ENCODE measurements around the gene CCT6A. TPM values are rescaled to one million over a fixed set of nuclear protein-coding genes. Genes with fewer than 3 reads are reported as not detected.
"Not testable (repeated sequence)": the region's sequence is repeated elsewhere in the genome, so short reads cannot be mapped to it uniquely, and the experiment has no call there.

The CCT6A gene
- total RNA-seq, 1 donor from 2014 or later: 109 TPM

- Mint-ChIP-seq H3K4me3 (ENCODE audit: unreplicated experiment) (no peak overlapping the region), H3K36me3 (ENCODE audit: unreplicated experiment) (peaks cover 8% of the 10 kb centered on the region), H3K27ac (ENCODE audit: unreplicated experiment) (no peak overlapping the region), H3K27me3 (ENCODE audit: unreplicated experiment) (no peaks in the 10 kb centered on the region), H3K9me3 (ENCODE audit: unreplicated experiment) (no peaks in the 10 kb centered on the region), H3K4me1 (ENCODE audit: unreplicated experiment) (peaks cover 7% of the 10 kb centered on the region)
- TF ChIP-seq, protein P1, sequence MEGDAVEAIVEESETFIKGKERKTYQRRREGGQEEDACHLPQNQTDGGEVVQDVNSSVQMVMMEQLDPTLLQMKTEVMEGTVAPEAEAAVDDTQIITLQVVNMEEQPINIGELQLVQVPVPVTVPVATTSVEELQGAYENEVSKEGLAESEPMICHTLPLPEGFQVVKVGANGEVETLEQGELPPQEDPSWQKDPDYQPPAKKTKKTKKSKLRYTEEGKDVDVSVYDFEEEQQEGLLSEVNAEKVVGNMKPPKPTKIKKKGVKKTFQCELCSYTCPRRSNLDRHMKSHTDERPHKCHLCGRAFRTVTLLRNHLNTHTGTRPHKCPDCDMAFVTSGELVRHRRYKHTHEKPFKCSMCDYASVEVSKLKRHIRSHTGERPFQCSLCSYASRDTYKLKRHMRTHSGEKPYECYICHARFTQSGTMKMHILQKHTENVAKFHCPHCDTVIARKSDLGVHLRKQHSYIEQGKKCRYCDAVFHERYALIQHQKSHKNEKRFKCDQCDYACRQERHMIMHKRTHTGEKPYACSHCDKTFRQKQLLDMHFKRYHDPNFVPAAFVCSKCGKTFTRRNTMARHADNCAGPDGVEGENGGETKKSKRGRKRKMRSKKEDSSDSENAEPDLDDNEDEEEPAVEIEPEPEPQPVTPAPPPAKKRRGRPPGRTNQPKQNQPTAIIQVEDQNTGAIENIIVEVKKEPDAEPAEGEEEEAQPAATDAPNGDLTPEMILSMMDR (IDR thresholded peaks at IDR 0.05): no peak
- DNase-seq (ENCODE audit: extremely low spot score, unreplicated experiment): no peak
Observed at GRCh38 chr7:56087445-56087844, 35.9 kb downstream of the CCT6A start.

DNA sequence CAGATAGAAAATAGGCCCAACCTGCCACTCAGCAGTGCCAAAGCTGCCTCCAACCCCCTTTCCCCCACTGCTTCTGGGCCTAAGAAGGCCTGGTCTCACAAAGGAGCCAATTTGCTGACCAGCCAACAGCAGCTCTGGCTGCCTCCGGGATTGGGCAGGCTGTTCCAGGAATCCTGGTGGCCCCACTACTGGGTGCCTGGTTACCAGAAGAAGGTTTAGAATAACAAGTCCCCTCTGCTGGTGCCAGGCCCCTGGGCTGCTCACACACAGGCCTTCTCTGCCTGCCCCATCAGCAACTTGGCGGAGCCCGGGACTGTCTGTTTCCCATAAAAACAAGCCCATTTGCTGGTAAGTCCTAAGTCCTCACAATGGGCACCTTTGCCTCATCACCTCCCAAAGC, 40.0 kb downstream of the CCT6A start:
- no peak for DNase-seq (ENCODE audit: extremely low spot score, unreplicated experiment)
- TF ChIP-seq, protein P1 (IDR thresholded peaks at IDR 0.05): no peak
- Mint-ChIP-seq H3K4me3 (ENCODE audit: unreplicated experiment) (no peak overlapping the region), H3K4me1 (ENCODE audit: unreplicated experiment) (peaks cover 13% of the 10 kb centered on the region), H3K27me3 (ENCODE audit: unreplicated experiment) (no peaks in the 10 kb centered on the region), H3K27ac (ENCODE audit: unreplicated experiment) (peak overlapping the region; percentile 59), H3K9me3 (ENCODE audit: unreplicated experiment) (no peaks in the 10 kb centered on the region), H3K36me3 (ENCODE audit: unreplicated experiment) (peaks cover 6% of the 10 kb centered on the region)

- not testable (repeated sequence) for H3K27me3 Mint-ChIP-seq (ENCODE audit: unreplicated experiment)
Observed at GRCh38 chr7:56092388-56092787, 40.8 kb downstream of the CCT6A start.

GRCh38 chr7:56092789-56093531, 41.4 kb downstream of the CCT6A start, which contains the start of gene PHKG1:
Gene PHKG1, minus strand, starts transcription at chr7:56092952. Its CDS starts 4,011 bp downstream, at chr7:56088941.
- H3K4me3 Mint-ChIP-seq (ENCODE audit: unreplicated experiment): no peak within 1 kb of the TSS
- DNase-seq (ENCODE audit: extremely low spot score, unreplicated experiment): peak; percentile 87
- H3K27me3 Mint-ChIP-seq (ENCODE audit: unreplicated experiment): no peaks in the 10 kb centered on the region
- peaks cover 13% of the 10 kb centered on the region for H3K4me1 Mint-ChIP-seq (ENCODE audit: unreplicated experiment)
- H3K27ac Mint-ChIP-seq (ENCODE audit: unreplicated experiment): peak within 1 kb of the TSS; percentile 59
- peaks cover 3% of the 10 kb centered on the region for H3K36me3 Mint-ChIP-seq (ENCODE audit: unreplicated experiment)
- no peaks in the 10 kb centered on the region for H3K9me3 Mint-ChIP-seq (ENCODE audit: unreplicated experiment)
- TF ChIP-seq, protein P1 (IDR thresholded peaks at IDR 0.05): peak; percentile 49

More at GRCh38 chr7:56092388-56092787, 40.8 kb downstream of the CCT6A start:
- not testable (repeated sequence) for H3K36me3 Mint-ChIP-seq (ENCODE audit: unreplicated experiment); H3K9me3 Mint-ChIP-seq (ENCODE audit: unreplicated experiment); H3K4me3 Mint-ChIP-seq (ENCODE audit: unreplicated experiment); DNase-seq (ENCODE audit: extremely low spot score, unreplicated experiment)
- Mint-ChIP-seq H3K27ac (ENCODE audit: unreplicated experiment) (peak overlapping the region; percentile 59), H3K4me1 (ENCODE audit: unreplicated experiment) (peaks cover 13% of the 10 kb centered on the region)

DNA sequence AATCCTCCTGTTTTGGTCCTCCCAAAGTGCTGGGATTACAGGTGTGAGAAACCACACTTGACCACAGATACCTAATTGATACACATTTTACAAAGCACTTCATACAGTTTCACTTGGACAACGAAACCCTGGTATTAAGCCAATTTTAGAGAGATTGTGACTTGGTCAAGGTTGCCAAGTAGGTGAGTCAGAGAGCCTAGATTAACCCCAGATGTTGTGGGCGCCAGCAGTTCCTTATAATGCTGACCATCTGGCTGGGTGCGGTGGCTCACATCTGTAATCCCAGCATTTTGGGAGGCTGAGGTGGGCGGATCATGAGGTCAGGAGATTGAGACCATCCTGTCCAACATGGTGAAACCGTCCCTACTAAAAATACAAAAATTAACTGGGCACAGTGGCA, 46.1 kb downstream of the CCT6A start:
- Mint-ChIP-seq H3K4me3 (ENCODE audit: unreplicated experiment) (no peak overlapping the region), H3K27me3 (ENCODE audit: unreplicated experiment) (no peaks in the 10 kb centered on the region), H3K9me3 (ENCODE audit: unreplicated experiment) (no peaks in the 10 kb centered on the region), H3K27ac (ENCODE audit: unreplicated experiment) (no peak overlapping the region), H3K4me1 (ENCODE audit: unreplicated experiment) (peaks cover 8% of the 10 kb centered on the region), H3K36me3 (ENCODE audit: unreplicated experiment) (peaks cover 20% of the 10 kb centered on the region)
- TF ChIP-seq, protein P1 (IDR thresholded peaks at IDR 0.05): no peak
- DNase-seq (ENCODE audit: extremely low spot score, unreplicated experiment): no peak

DNA sequence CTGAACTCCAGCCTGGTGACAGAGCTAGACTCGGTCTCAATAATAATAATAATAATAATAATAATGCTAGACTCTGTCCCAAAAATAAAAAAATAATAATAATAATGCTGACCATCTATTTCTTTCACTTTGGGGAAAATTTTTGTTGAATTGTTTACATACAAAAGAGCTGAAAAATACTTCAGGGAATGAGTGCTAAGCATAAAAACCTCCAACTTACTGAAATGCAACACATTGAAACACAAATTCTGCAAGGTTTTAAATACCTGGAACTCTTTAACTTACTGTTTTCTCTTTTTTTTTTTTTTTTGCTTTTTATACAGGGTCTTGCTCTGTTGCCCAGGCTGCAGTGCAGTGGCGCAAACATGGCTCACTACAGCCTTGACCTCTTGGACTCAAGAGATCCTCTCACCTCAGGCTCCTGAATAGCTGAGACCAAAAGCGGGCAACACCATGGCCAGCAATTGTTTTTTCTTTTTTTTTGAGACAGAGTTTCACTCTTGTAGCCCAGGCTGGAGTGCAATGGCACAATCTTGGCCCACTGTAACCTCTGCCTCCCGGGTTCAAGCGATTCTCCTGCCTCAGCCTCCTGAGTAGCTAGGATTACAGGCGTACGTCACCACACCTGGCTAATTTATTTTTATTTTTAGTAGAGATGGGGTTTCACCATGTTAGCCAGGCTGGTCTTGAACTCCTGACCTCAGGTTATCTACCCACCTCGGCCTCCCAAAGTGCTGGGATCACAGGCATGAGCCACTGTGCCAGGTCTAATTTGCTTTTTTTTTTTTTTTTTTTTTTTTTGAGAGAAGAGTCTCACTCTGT, 46.8 kb downstream of the CCT6A start:
- not testable (repeated sequence) for H3K27me3 Mint-ChIP-seq (ENCODE audit: unreplicated experiment); DNase-seq (ENCODE audit: extremely low spot score, unreplicated experiment); H3K4me1 Mint-ChIP-seq (ENCODE audit: unreplicated experiment)

More for the DNA sequence above, 46.8 kb downstream of the CCT6A start:
- peaks cover 22% of the 10 kb centered on the region for H3K36me3 Mint-ChIP-seq (ENCODE audit: unreplicated experiment)
- H3K9me3 Mint-ChIP-seq (ENCODE audit: unreplicated experiment); H3K4me3 Mint-ChIP-seq (ENCODE audit: unreplicated experiment); H3K27ac Mint-ChIP-seq (ENCODE audit: unreplicated experiment): not testable (repeated sequence)

Data from osteocyte (in vitro differentiated cells).